Activated T-cell treated with anti-CD3 and anti-CD28 coated beads, Interleukin-2, amount 50 U/mL, for 72 hours (primary cell): ENCODE data around the gene TSGA10IP. TPM values are rescaled to one million over a fixed set of nuclear protein-coding genes. Genes with fewer than 3 reads are reported as not detected.

Experiments used
- ATAC-seq, 2 donors: fragments of 150-1000 bp; cut with Tn5 transposase; replicated peaks in 1 of 2; 2 replicates each; pipeline ENCODE4 v1.10.0; 2021; ENCODE audit warnings: moderate library complexity in 2 of 2, mild to moderate bottlenecking in 1 of 2
- DNase-seq, 2 donors: peaks; one replicate each; pipeline ENCODE4 v3.0.0; 2021 to 2022; ENCODE audit warnings: mixed read lengths in 1 of 2
- H3K27ac Mint-ChIP-seq: one replicate; pipeline ENCODE4 v1.8.0; 2022; ENCODE audit warnings: mild to moderate bottlenecking, moderate library complexity, mixed read lengths
- H3K27me3 Mint-ChIP-seq: one replicate; pipeline ENCODE4 v1.8.0; 2022; ENCODE audit warnings: low read depth, mixed read lengths
- H3K36me3 Mint-ChIP-seq, 2 donors: one replicate each; pipeline ENCODE4 v1.8.0; 2022; ENCODE audit warnings: mixed read lengths in 2 of 2, mild to moderate bottlenecking in 1 of 2; ENCODE audit not compliant: insufficient read depth in 2 of 2
- H3K4me1 Mint-ChIP-seq: one replicate; pipeline ENCODE4 v1.8.0; 2022; ENCODE audit warnings: low read depth, mixed read lengths
- H3K4me3 Mint-ChIP-seq, 2 donors: one replicate each; pipeline ENCODE4 v1.8.0; 2022; ENCODE audit warnings: mild to moderate bottlenecking in 2 of 2, mixed read lengths in 2 of 2, moderate library complexity in 2 of 2
- H3K9me3 Mint-ChIP-seq, 2 donors: one replicate each; pipeline ENCODE4 v1.8.0; 2022; ENCODE audit warnings: mixed read lengths in 2 of 2
- total RNA-seq, 2 donors: library from RNA; stranded (reverse); gene quantifications; one replicate each; pipeline ENCODE4 v1.2.3, GENCODE V29; 2022

The TSGA10IP gene
- total RNA-seq, 2 donors from 2014 or later, result not detected

DNA sequence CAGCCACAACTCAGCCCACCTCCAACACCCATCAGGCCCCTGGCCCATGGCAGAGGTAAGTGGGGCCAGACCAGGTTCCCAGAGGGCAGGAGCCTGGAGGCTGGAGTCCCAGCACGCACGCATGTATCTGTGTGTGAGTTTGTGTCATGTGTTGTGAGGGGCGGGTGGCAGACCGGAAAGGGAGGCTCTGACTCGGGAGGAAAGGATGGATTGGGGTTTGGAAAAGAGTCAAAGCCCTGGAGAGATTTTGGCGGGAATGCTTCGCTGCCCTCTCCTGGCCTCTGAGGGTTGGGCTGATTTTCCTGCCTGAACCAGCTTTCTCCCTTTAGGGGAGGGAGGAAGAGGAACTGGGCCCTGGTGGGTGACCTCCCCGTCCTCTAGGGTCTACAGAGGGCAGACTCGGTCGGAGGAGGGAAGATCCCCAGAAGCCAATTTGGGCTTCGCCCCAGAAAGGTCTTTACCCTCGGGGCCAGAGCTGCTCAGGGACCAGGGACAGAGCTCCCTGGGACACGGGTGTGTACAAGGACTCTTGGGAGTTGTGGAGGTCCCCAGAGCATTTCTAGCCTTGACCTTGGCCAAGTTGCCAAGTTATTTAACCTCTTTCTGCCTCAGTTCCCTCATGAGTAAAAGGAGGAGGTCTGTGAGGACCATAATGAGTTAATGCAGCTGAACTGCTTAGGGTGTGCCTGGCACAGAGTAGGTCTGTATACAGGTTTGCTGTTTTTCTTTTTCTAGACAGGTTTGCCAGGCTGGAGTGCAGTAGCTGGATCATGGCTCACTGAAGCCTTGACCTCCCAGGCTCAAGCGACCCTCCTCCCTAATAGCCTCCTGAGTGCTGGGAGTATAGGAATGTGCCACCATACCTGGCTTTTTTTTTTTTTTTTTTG, 33.4 kb upstream of the TSGA10IP start:
- Mint-ChIP-seq H3K27me3 (peaks cover 6% of the 10 kb centered on the region), H3K4me3 (peak overlapping the region in 1 of 2 donors; percentile 13), H3K36me3 (no peaks in the 10 kb centered on the region), H3K27ac (no peak overlapping the region), H3K9me3 (no peaks in the 10 kb centered on the region), H3K4me1 (peaks cover 29% of the 10 kb centered on the region)
- ATAC-seq, result peak in 1 of 2 donors; percentile 2
- DNase-seq, result no peak

GRCh38 chr11:65912845-65913244, 32.4 kb upstream of the TSGA10IP start:
- Mint-ChIP-seq H3K4me1 (peaks cover 35% of the 10 kb centered on the region), H3K9me3 (no peaks in the 10 kb centered on the region), H3K27ac (no peak overlapping the region), H3K27me3 (peaks cover 6% of the 10 kb centered on the region), H3K4me3 (no peak overlapping the region), H3K36me3 (no peaks in the 10 kb centered on the region)
- no peak for DNase-seq
- peak in 1 of 2 donors; percentile 42 for ATAC-seq

DNA sequence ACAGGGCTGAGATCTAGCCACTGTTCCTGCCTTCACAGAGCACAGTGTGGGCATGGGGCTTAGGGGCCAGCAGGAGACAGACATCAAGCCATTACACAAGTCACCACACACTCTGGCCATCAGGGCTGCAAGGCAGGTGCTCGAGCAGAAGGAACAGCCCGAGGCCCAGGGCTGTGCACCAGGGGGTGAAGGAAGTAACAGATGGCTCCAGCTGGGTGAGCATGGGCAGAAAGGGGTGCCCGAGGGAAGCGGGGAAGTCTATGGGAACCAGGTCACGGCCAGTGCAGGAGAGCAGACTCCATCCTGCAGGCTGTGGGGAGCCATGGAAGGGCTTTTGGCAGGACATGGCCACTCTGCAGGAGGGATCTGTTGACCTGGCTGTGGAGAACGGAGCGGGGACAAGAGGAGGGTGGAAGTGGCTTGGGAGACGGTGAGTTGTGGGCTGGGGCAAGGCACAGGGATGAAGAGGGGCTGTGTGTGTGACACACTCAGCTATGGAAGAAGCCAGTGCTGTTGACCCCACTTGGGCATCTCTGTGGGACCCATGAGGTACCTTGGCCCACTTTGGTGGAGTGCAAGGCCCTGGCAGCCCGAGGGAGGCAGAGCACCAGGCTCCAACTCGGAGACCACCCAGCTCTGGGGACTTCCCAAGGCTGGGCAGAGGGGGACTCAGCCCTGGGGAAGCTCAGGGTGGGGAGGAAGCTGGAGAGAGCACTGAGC, 30.0 kb upstream of the TSGA10IP start:
- H3K27ac Mint-ChIP-seq, result no peak overlapping the region
- H3K4me3 Mint-ChIP-seq, result no peak overlapping the region

GRCh38 chr11:65915821-65916251, 29.4 kb upstream of the TSGA10IP start:
- ATAC-seq (no peak), DNase-seq (no peak)
- Mint-ChIP-seq H3K27me3 (no peaks in the 10 kb centered on the region), H3K4me3 (no peak overlapping the region), H3K4me1 (peaks cover 37% of the 10 kb centered on the region), H3K9me3 (no peaks in the 10 kb centered on the region), H3K27ac (no peak overlapping the region), H3K36me3 (peaks cover 0 to 6% of the 10 kb centered on the region in 2 donors)

More for the DNA sequence above, 30.0 kb upstream of the TSGA10IP start:
- Mint-ChIP-seq H3K27me3 (no peaks in the 10 kb centered on the region), H3K36me3 (peaks cover 0 to 4% of the 10 kb centered on the region in 2 donors), H3K9me3 (no peaks in the 10 kb centered on the region), H3K4me1 (peaks cover 35% of the 10 kb centered on the region)
- DNase-seq, result no peak
- no peak for ATAC-seq

- no peak for DNase-seq
- Mint-ChIP-seq H3K27me3 (no peaks in the 10 kb centered on the region), H3K36me3 (peaks cover 0 to 6% of the 10 kb centered on the region in 2 donors), H3K27ac (no peak overlapping the region), H3K9me3 (no peaks in the 10 kb centered on the region), H3K4me3 (peak overlapping the region; percentile 64 to 95), H3K4me1 (peaks cover 37% of the 10 kb centered on the region)
- ATAC-seq, result no peak
Measured at GRCh38 chr11:65916391-65916790, 28.9 kb upstream of the TSGA10IP start.

GRCh38 chr11:65917077-65917433, 28.2 kb upstream of the TSGA10IP start:
- peak overlapping the region; percentile 38 for H3K27ac Mint-ChIP-seq
- H3K36me3 Mint-ChIP-seq, result peaks cover 3 to 6% of the 10 kb centered on the region in 2 donors
- H3K9me3 Mint-ChIP-seq, result no peaks in the 10 kb centered on the region
- DNase-seq (no peak), ATAC-seq (no peak)
- H3K4me1 Mint-ChIP-seq, result peaks cover 40% of the 10 kb centered on the region
- no peaks in the 10 kb centered on the region for H3K27me3 Mint-ChIP-seq
- peak overlapping the region; percentile 64 to 95 for H3K4me3 Mint-ChIP-seq

DNA sequence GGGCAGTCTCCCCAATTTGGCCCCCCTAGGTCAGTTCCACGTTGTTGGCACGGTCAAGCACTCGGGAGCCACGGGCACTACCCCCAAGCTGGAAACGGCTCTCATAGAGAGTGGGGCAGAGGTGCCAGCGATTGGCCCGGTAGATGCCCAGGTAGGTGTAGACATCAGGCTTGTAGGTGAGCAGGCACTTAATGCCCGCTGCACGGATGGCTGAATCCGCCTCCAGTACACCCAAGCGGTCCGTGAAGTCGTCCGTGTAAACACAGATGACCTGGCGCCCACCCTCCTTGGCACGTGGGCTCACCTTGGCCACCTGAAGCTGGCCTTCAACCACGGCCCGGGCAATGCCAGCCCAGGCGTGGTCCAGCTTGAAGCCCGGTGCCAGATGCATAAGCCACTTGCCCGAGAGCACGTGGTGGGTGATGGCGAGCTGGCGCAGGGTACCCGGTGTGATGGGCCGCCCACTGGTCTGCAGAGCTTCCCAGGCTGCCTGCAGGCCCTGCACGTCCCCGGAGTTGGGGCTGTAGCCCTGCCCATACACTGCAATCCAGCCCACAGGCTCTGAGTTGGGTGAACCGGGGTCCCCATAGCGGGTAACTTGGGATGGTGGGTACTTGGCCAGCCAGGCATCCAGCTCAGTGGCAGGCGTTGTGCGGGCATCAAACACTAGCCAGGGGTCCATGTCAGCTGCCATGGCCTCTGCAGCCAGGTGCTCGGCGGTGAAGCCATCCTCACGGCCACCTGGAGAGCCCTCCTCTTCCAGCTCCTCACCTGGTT, 27.7 kb upstream of the TSGA10IP start:
- H3K27ac Mint-ChIP-seq, result no peak overlapping the region
- DNase-seq (no peak), ATAC-seq (no peak)
- peaks cover 4 to 8% of the 10 kb centered on the region in 2 donors for H3K36me3 Mint-ChIP-seq
- no peaks in the 10 kb centered on the region for H3K27me3 Mint-ChIP-seq
- H3K4me1 Mint-ChIP-seq, result peaks cover 43% of the 10 kb centered on the region
- H3K9me3 Mint-ChIP-seq, result no peaks in the 10 kb centered on the region
- peak overlapping the region; percentile 95 to 96 for H3K4me3 Mint-ChIP-seq

DNA sequence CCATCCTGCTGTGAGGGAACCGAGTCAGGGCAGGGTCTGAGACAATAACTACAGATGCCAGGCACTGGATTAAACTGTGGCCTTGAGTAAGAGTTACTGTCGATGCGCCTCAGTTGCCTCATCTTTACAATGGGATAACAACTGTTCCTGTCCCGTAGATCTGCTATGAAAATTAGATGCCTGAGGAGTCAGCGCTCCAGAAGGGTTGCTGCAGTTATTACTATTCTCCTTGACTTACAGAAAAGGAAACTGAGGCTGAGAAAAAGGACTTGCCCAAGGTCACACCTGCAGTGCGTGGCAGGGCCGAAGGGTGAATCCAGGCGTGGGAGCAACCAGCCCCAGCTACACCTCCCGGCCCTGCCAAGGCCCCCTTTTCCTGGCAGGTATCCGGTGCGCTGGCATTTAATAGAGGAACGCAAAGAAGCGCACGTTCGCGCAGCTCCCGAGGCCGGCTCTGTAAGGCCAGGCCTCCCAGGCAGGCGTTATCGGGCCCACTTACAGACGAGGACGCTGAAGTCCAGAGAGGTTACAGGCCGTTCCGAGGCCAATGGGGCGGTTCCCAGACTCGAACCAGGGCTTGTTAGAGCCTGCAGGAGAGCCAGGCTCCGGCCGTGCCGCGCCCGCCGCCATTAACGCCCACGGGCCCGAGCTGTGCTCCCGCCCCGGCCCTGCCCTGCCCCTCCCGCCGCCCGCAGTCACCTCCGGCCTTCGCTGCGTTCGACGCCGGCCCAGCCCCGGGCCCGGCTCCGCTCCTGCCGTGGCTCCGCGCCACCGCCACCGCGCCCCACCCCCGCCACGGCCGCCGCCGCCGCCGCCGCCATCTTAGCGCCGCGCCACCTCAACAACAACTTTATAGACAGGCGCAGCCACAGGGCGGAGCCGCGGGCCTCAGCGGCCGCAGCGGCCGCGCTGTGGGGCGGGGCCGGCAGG, 26.8 kb upstream of the TSGA10IP start, which contains the start of gene C11orf68:
TSS of gene C11orf68 (minus strand) at position 852 of the 930 bp plus-strand sequence. CDS start at position 821, 31 bp downstream.
- Mint-ChIP-seq H3K4me3 (peak within 1 kb of the TSS; percentile 95 to 96), H3K9me3 (no peaks in the 10 kb centered on the region), H3K27me3 (no peaks in the 10 kb centered on the region), H3K36me3 (peaks cover 4 to 11% of the 10 kb centered on the region in 2 donors), H3K4me1 (peaks cover 41% of the 10 kb centered on the region), H3K27ac (peak within 1 kb of the TSS; percentile 89)
- DNase-seq (no peak), ATAC-seq (peak; percentile 68 to 74)

DNA sequence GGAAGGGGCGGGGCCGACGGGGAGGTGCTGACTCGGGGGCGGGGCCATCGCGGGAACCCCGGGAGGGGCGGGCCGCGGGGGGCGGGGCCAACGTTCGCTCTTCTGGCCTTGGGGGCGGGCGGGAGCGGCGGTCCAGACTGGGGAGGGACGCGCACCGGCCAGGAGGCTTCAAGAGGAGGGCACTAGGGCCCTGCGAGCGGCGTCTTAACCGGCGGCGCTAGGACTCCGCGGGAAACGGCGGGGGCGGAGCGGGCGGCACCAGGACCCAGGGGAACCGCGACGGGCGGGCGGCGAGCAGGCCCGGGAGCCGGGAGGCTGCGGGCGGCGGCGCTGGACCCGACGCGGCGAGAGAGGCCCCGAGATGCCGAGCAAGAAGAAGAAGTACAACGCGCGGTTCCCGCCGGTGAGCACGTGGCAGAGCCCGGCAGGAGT, 26.1 kb upstream of the TSGA10IP start, which contains the start of gene DRAP1:
TSS of gene DRAP1 (plus strand) at position 286 of the 432 bp plus-strand sequence. CDS start at position 362, 76 bp downstream.
- Mint-ChIP-seq H3K9me3 (no peaks in the 10 kb centered on the region), H3K27ac (peak within 1 kb of the TSS; percentile 89), H3K36me3 (peaks cover 4 to 12% of the 10 kb centered on the region in 2 donors), H3K4me3 (peak within 1 kb of the TSS; percentile 95 to 96), H3K4me1 (peaks cover 41% of the 10 kb centered on the region), H3K27me3 (no peaks in the 10 kb centered on the region)
- ATAC-seq, result peak; percentile 93 to 95
- peak; percentile 98 to 99 for DNase-seq

DNA sequence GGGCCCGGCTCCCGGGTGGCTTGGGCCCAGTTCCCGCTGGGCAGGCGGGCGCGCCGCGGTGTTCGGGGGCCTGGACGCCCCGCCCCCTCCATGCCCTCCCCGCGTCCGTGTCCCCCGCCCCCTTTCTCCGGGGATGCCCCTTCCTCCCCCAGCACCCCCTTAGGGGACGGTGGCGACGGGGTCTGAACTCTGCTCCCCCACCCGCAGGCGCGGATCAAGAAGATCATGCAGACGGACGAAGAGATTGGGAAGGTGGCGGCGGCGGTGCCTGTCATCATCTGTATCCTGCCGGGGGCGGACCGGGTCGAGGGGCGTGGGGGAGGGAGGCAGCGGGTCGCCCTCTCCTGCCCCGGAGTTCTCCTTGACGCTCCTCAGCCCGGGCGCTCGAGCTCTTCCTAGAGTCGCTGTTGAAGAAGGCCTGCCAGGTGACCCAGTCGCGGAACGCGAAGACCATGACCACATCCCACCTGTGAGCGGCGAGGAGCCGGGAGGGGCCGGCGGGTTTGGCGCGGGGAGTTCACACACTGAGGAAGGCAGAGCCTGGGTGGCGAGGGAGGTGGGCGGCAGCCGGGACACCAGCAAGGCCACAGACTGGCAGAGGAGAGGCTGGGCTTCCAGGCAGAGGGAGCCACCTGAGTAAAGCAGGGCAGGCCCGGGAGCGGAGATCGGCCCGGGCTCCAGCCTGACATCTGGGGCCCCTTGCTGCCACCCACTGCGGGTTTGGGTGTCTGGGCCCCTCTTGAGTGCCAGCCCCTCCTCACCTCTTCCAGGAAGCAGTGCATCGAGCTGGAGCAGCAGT, 25.5 kb upstream of the TSGA10IP start:
- H3K4me3 Mint-ChIP-seq, result peak overlapping the region; percentile 95 to 96
- H3K27me3 Mint-ChIP-seq, result no peaks in the 10 kb centered on the region
- peak overlapping the region; percentile 84 for H3K27ac Mint-ChIP-seq
- ATAC-seq (peak; percentile 55 to 60), DNase-seq (peak in 1 of 2 donors; percentile 74)
- peaks cover 41% of the 10 kb centered on the region for H3K4me1 Mint-ChIP-seq
- H3K9me3 Mint-ChIP-seq, result no peaks in the 10 kb centered on the region
- H3K36me3 Mint-ChIP-seq, result peaks cover 4 to 12% of the 10 kb centered on the region in 2 donors

DNA sequence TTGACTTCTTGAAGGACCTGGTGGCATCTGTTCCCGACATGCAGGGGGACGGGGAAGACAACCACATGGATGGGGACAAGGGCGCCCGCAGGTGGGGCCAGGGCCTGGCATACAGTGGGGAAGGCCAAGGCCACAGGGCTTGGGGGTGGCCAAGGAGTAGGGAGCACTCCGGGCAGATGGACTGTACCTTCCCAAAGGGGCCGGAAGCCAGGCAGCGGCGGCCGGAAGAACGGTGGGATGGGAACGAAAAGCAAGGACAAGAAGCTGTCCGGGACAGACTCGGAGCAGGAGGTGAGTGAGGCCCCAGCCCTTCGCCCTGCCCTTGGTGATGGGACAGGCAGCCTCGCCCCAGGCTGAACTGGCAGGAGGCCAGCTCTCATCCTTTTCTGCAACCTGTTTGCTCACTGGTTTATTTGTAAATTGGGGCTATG, 24.9 kb upstream of the TSGA10IP start:
- Mint-ChIP-seq H3K36me3 (peaks cover 4 to 12% of the 10 kb centered on the region in 2 donors), H3K9me3 (no peaks in the 10 kb centered on the region), H3K27me3 (no peaks in the 10 kb centered on the region), H3K4me3 (peak overlapping the region; percentile 95 to 96), H3K4me1 (peaks cover 37% of the 10 kb centered on the region), H3K27ac (peak overlapping the region; percentile 84)
- ATAC-seq (no peak), DNase-seq (no peak)
